Keratinocyte (primary cell): ENCODE results near the gene C3orf49.

Source experiments
- EZH2 ChIP-seq: IDR thresholded peaks from one replicate; pipeline ENCODE4 v1.6.1; 2012; ENCODE audit warnings: inconsistent platforms, mild to moderate bottlenecking, low read length, moderate library complexity
- TF ChIP-seq, protein P1 (sequence below), 3 experiments: IDR thresholded peaks in 1 of 3; conservative IDR thresholded peaks in 1 of 3; optimal IDR thresholded peaks in 1 of 3; 2 replicates in 2 of 3; 3 replicates in 1 of 3; pipeline versions ENCODE3 to v1.5.1; 2011; ENCODE audit warnings: low read length in 3 of 3, mild to moderate bottlenecking in 3 of 3, moderate library complexity in 2 of 3, control low read depth in 1 of 3, inconsistent platforms in 1 of 3; ENCODE audit not compliant: insufficient read depth in 2 of 3; ENCODE audit errors: extremely low read depth in 1 of 3

DNA sequence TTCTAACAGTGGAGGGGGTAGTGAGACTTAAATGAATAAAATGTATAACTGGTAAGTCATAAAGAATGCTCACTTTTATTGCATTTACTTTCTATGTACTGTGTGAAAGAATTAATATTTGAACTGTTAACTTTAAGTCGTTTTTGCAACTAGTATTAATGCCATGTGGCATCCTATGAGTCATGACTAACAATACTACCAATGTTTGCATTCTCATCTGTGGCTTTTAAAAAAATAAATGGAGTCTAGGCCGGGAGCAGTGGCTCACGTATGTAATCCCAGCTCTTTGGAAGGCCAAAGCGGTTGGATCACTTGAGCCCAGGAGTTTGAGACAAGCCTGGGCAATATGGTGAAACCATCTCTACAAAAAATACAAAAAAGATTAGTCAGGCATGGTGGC, 5.2 kb downstream of the C3orf49 start:
- TF ChIP-seq, protein P1, sequence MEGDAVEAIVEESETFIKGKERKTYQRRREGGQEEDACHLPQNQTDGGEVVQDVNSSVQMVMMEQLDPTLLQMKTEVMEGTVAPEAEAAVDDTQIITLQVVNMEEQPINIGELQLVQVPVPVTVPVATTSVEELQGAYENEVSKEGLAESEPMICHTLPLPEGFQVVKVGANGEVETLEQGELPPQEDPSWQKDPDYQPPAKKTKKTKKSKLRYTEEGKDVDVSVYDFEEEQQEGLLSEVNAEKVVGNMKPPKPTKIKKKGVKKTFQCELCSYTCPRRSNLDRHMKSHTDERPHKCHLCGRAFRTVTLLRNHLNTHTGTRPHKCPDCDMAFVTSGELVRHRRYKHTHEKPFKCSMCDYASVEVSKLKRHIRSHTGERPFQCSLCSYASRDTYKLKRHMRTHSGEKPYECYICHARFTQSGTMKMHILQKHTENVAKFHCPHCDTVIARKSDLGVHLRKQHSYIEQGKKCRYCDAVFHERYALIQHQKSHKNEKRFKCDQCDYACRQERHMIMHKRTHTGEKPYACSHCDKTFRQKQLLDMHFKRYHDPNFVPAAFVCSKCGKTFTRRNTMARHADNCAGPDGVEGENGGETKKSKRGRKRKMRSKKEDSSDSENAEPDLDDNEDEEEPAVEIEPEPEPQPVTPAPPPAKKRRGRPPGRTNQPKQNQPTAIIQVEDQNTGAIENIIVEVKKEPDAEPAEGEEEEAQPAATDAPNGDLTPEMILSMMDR (optimal IDR thresholded peaks at IDR 0.05 in 1 of 3, IDR thresholded peaks at IDR 0.05 in 1 of 3, conservative IDR thresholded peaks at IDR 0.05 in 1 of 3; ENCODE audit: extremely low read depth in 1 of 3, insufficient read depth in 2 of 3, low read length in 3 of 3) = no peak
- TF ChIP-seq EZH2 = no peak
